Mucosa of descending colon (tissue), 3 donors: ENCODE measurements around the gene PRPF18. TPM values are rescaled to one million over a fixed set of nuclear protein-coding genes. Genes with fewer than 3 reads are reported as not detected.

Experiments used
- ATAC-seq: fragments of 200-7000 bp; cut with Tn5 transposase; one replicate; pipeline ENCODE4 v1.9.1; 2020; ENCODE audit warnings: mild to moderate bottlenecking, moderate library complexity
- DNase-seq, 3 donors: peaks; one replicate each; pipeline ENCODE4 v3.0.0-alpha.2; 2020
- H3K36me3 ChIP-seq: fragments of 200-600 bp; one replicate; pipeline ENCODE4 v1.8.0; 2021; ENCODE audit warnings: low read depth, mild to moderate bottlenecking
- H3K4me1 ChIP-seq: fragments of 200-600 bp; one replicate; pipeline ENCODE4 v1.8.0; 2021; ENCODE audit warnings: low read depth, mild to moderate bottlenecking
- H3K4me3 ChIP-seq: fragments of 200-600 bp; one replicate; pipeline ENCODE4 v1.8.0; 2021; ENCODE audit warnings: mild to moderate bottlenecking
- H3K9me3 ChIP-seq: fragments of 200-600 bp; one replicate; pipeline ENCODE4 v1.8.0; 2021; ENCODE audit warnings: mild to moderate bottlenecking
- CTCF ChIP-seq: fragments of 200-600 bp; IDR thresholded peaks from one replicate; pipeline ENCODE4 v1.8.0; 2022; ENCODE audit warnings: antibody characterized with exemption, mild to moderate bottlenecking
- intact Hi-C, 2 donors: fragments of 100-400 bp; cut with DNase I in 1 of 2; cut with micrococcal nuclease in 1 of 2; formaldehyde crosslinking; loops; one replicate each; pipeline versions ENCODE4 v1.11.0 to v1.11.1; 2022; cut with DNase I, micrococcal nuclease
- total RNA-seq, 3 donors: library from RNA; stranded (reverse); fragmentation: NEBNext Ultra II Directional in 2 of 3; extraction: Animal tissue kit (Norgen Biotek cat#: 25700) in 2 of 3; gene quantifications; one replicate each; pipeline versions ENCODE4 v1.2.1 to v1.2.4, GENCODE V29; 2021 to 2023
- donor health status: DM: no; HTN: no; CAD: no; lungs with moderate emphysema.
- donor health status: DM: no; HTN: no; CAD: no.
- donor health status: DM: no; HTN: yes; CAD: no.

Gene PRPF18
- total RNA-seq, 3 donors from 2014 or later = 20.8 to 26.1 (median 25.9) TPM

GRCh38 chr10:13665516-13666262 is 78.9 kb downstream of the PRPF18 start:
- no peak for ATAC-seq
- no peak for TF ChIP-seq CTCF
- no peak for DNase-seq
- H3K9me3 ChIP-seq = no peaks in the 10 kb centered on the region
- no peak overlapping the region for H3K4me3 ChIP-seq
- no peaks in the 10 kb centered on the region for H3K4me1 ChIP-seq
- H3K36me3 ChIP-seq = no peaks in the 10 kb centered on the region
- intact Hi-C loops = no loop called here

- H3K4me1 ChIP-seq = no peaks in the 10 kb centered on the region
- H3K4me3 ChIP-seq = no peak overlapping the region
- no peaks in the 10 kb centered on the region for H3K9me3 ChIP-seq
- intact Hi-C loops = no loop called here
- no peaks in the 10 kb centered on the region for H3K36me3 ChIP-seq
- ATAC-seq (no peak), DNase-seq (no peak)
- no peak for TF ChIP-seq CTCF
These were observed 81.4 kb downstream of the PRPF18 start for GRCh38 chr10:13668126-13668525.

- H3K4me1 ChIP-seq = no peaks in the 10 kb centered on the region
- no peaks in the 10 kb centered on the region for H3K9me3 ChIP-seq
- no peaks in the 10 kb centered on the region for H3K36me3 ChIP-seq
- ATAC-seq = peak; percentile 65
- intact Hi-C loops = no loop called here
- H3K4me3 ChIP-seq = no peak overlapping the region
- no peak for TF ChIP-seq CTCF
- no peak for DNase-seq
These were observed 82.6 kb downstream of the PRPF18 start for GRCh38 chr10:13669182-13669855.

GRCh38 chr10:13669901-13670300 is 83.1 kb downstream of the PRPF18 start:
- Histone ChIP-seq H3K36me3 (no peaks in the 10 kb centered on the region), H3K4me3 (no peak overlapping the region), H3K9me3 (no peaks in the 10 kb centered on the region), H3K4me1 (no peaks in the 10 kb centered on the region)
- no peak for TF ChIP-seq CTCF
- DNase-seq (no peak), ATAC-seq (no peak)
- intact Hi-C loops = no loop called here

GRCh38 chr10:13670311-13670710 is 83.5 kb downstream of the PRPF18 start:
- intact Hi-C loops = no loop called here
- Histone ChIP-seq H3K36me3 (no peaks in the 10 kb centered on the region), H3K4me1 (no peaks in the 10 kb centered on the region), H3K9me3 (no peaks in the 10 kb centered on the region), H3K4me3 (no peak overlapping the region)
- DNase-seq (no peak), ATAC-seq (no peak)
- no peak for TF ChIP-seq CTCF
